Neutrophil (primary cell): ENCODE results near the gene ADD2.

Source experiments
- H3K27ac ChIP-seq: fragments of 200-600 bp; sonication (generic); 2 replicates; pipeline ENCODE4 v1.5.1; 2016; ENCODE audit warnings: mild to moderate bottlenecking, moderate library complexity
- H3K27me3 ChIP-seq: fragments of 200-600 bp; sonication (generic); 2 replicates; pipeline ENCODE4 v1.6.0; 2016; ENCODE audit warnings: mild to moderate bottlenecking
- H3K36me3 ChIP-seq: fragments of 200-600 bp; sonication (generic); 2 replicates; pipeline ENCODE4 v1.5.1; 2017
- H3K4me1 ChIP-seq, 2 experiments: fragments of 200-600 bp in 1 of 2; sonication (generic) in 1 of 2; 1 replicate in 1 of 2; 2 replicates in 1 of 2; pipeline versions ENCODE4 v1.5.1 to v1.6.1; 2013 to 2016; ENCODE audit warnings: low read depth in 1 of 2, low read length in 1 of 2, mild to moderate bottlenecking in 1 of 2, moderate library complexity in 1 of 2; ENCODE audit not compliant: control insufficient read depth in 1 of 2, insufficient read depth in 1 of 2
- H3K4me3 ChIP-seq, 2 experiments: fragments of 200-600 bp in 1 of 2; sonication (generic) in 1 of 2; 1 replicate in 1 of 2; 2 replicates in 1 of 2; pipeline ENCODE4 v1.5.1; 2013 to 2016; ENCODE audit warnings: low read depth in 1 of 2, low read length in 1 of 2, mild to moderate bottlenecking in 1 of 2, moderate library complexity in 1 of 2
- H3K9me3 ChIP-seq: fragments of 200-600 bp; sonication (generic); 2 replicates; pipeline ENCODE4 v1.5.1; 2016
- CTCF ChIP-seq: fragments of 200-600 bp; sonication (generic); IDR thresholded peaks from 2 replicates; pipeline ENCODE4 v1.5.1; 2016; ENCODE audit warnings: antibody characterized with exemption

ADD2 gene

GRCh38 chr2:70732766-70733645 is 35.0 kb downstream of the ADD2 start:
- Histone ChIP-seq H3K4me1 (no peaks in the 10 kb centered on the region), H3K27ac (no peak overlapping the region), H3K27me3 (peaks cover 49% of the 10 kb centered on the region), H3K36me3 (no peaks in the 10 kb centered on the region), H3K4me3 (no peak overlapping the region), H3K9me3 (no peaks in the 10 kb centered on the region)
- TF ChIP-seq CTCF, result no peak

- H3K36me3 ChIP-seq, result no peaks in the 10 kb centered on the region
- no peaks in the 10 kb centered on the region for H3K4me1 ChIP-seq
- TF ChIP-seq CTCF, result no peak
- H3K9me3 ChIP-seq, result no peaks in the 10 kb centered on the region
- no peak overlapping the region for H3K4me3 ChIP-seq
- H3K27me3 ChIP-seq, result peaks cover 35% of the 10 kb centered on the region
- no peak overlapping the region for H3K27ac ChIP-seq
Measured at GRCh38 chr2:70730730-70731129, 37.3 kb downstream of the ADD2 start.

- Histone ChIP-seq H3K36me3 (no peaks in the 10 kb centered on the region), H3K27ac (no peak overlapping the region), H3K4me1 (no peaks in the 10 kb centered on the region), H3K9me3 (no peaks in the 10 kb centered on the region), H3K4me3 (no peak overlapping the region), H3K27me3 (peaks cover 26% of the 10 kb centered on the region)
- TF ChIP-seq CTCF, result no peak
Measured at GRCh38 chr2:70729647-70730046, 38.4 kb downstream of the ADD2 start.

GRCh38 chr2:70728128-70728527 is 39.9 kb downstream of the ADD2 start:
- Histone ChIP-seq H3K36me3 (no peaks in the 10 kb centered on the region), H3K27me3 (peaks cover 11% of the 10 kb centered on the region), H3K4me3 (no peak overlapping the region), H3K27ac (no peak overlapping the region), H3K9me3 (no peaks in the 10 kb centered on the region), H3K4me1 (no peaks in the 10 kb centered on the region)
- no peak for TF ChIP-seq CTCF

- no peak overlapping the region for H3K27ac ChIP-seq
- H3K4me3 ChIP-seq, result no peak overlapping the region
- H3K36me3 ChIP-seq, result no peaks in the 10 kb centered on the region
- peaks cover 1% of the 10 kb centered on the region for H3K27me3 ChIP-seq
- TF ChIP-seq CTCF, result no peak
- H3K4me1 ChIP-seq, result no peaks in the 10 kb centered on the region
- H3K9me3 ChIP-seq, result no peaks in the 10 kb centered on the region
Measured at GRCh38 chr2:70726947-70727725, 40.9 kb downstream of the ADD2 start.
